ENCODE measurements around the gene NR5A2. TPM values are rescaled to one million over a fixed set of nuclear protein-coding genes. Genes with fewer than 3 reads are reported as not detected.
A peak's percentile ranks its signal among the peaks of the same experiment; 100 is the strongest.

NR5A2 gene
- total and polyA plus RNA-seq, 10 of the 15 experiments (the other 5 are each of a cell fraction or from before 2014, with no cell fraction given): 0.02 to 0.60 (median 0.15) TPM; not detected in 1

- TF ChIP-seq MXI1 (IDR thresholded peaks at IDR 0.05; ENCODE audit: low read depth, low read length) (no peak), ETV6 (conservative IDR thresholded peaks at IDR 0.05 in 1 of 2, IDR thresholded peaks at IDR 0.05 in 1 of 2; ENCODE audit: borderline replicate concordance in 1 of 2, low read depth in 1 of 2) (no peak), ZSCAN29 (IDR thresholded peaks at IDR 0.05) (no peak), HDGF (IDR thresholded peaks at IDR 0.05) (no peak), NBN (IDR thresholded peaks at IDR 0.05) (no peak), SMAD1 (IDR thresholded peaks at IDR 0.05; ENCODE audit: low read depth, partially characterized antibody) (peak; percentile 48), MEF2B (IDR thresholded peaks at IDR 0.05; ENCODE audit: partially characterized antibody, poor library complexity, severe bottlenecking) (peak; percentile 30), TARDBP (IDR thresholded peaks at IDR 0.05; ENCODE audit: borderline replicate concordance) (no peak)
Observed at GRCh38 chr1:200118779-200119505, 91.4 kb downstream of the NR5A2 start (continued).

DNA sequence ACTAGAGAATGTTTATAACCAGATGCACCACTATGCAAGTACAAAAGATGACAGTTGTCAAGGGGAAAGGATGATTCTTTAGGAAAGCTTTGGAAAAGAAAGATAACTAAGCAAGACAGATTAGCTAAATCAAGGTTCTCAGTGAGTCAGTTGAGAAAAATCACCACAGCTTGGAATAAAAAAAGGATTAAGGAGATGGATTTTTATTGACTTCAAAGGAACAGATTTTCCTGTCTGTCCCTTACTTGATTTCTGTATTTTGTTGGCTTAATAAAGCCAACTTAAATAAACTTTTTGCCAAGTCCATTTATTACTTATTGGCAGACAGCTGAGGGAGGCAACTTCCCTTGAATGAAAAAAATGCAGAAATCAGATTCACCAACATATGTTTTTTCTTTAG is 93.9 kb downstream of the NR5A2 start:
- DNase-seq (ENCODE audit: low read depth, low spot score): no peak
- no peaks in the 10 kb centered on the region for H3K4me1 ChIP-seq (ENCODE audit: control insufficient read depth, insufficient read depth, low read length)
- in situ Hi-C loops (cut with MboI): no loop called here
- no peaks in the 10 kb centered on the region for H3K79me2 ChIP-seq (ENCODE audit: control insufficient read depth, insufficient read depth, low read length)
- H3K4me3 ChIP-seq: no peak overlapping the region
- no TSS peak for BruUV-seq (replicated peaks)
- H3K27ac ChIP-seq (ENCODE audit: control insufficient read depth, insufficient read depth): no peak overlapping the region
- intact Hi-C loops (cut with micrococcal nuclease; ENCODE audit: unreplicated experiment): no loop called here
- H3K27me3 ChIP-seq (replicated peaks in 1 of 2; ENCODE audit: control insufficient read depth in 2 of 2, insufficient read depth in 2 of 2, low read length in 1 of 2): no peaks in the 10 kb centered on the region; a peak in 1 of 4 replicates
- ChIA-PET RAD21 (ENCODE audit: unreplicated experiment) (interaction anchor here (0.7 kb wide), 1 partner anchor 86 kb away, joined by 3 read pairs; no protein-coding TSS in a partner anchor), CTCF (interaction anchor here (0.8 to 1.5 kb wide), 2 partner anchors 19 to 28 kb away, joined by 3 read pairs; no protein-coding TSS in a partner anchor), SMC1A (ENCODE audit: uncharacterized antibody, unreplicated experiment) (interaction anchor here (0.6 to 8.7 kb wide), 5 partner anchors 9 to 230 kb away, joined by 3 to 89 read pairs (median 4); no protein-coding TSS in a partner anchor), POLR2A (no interaction called here)
- H4K20me1 ChIP-seq (ENCODE audit: control insufficient read depth, insufficient read depth): no peaks in the 10 kb centered on the region
- H2AFZ ChIP-seq (ENCODE audit: control insufficient read depth, low read depth, low read length): no peak overlapping the region
- H3K36me3 ChIP-seq (ENCODE audit: control insufficient read depth in 2 of 2, insufficient read depth in 2 of 2, low read length in 1 of 2): no peaks in the 10 kb centered on the region
- no peak overlapping the region for H3K4me2 ChIP-seq (ENCODE audit: control insufficient read depth, insufficient read depth)
- FAIRE-seq: no peak
- no peaks in the 10 kb centered on the region for H3K9me3 ChIP-seq (replicated peaks; ENCODE audit: control insufficient read depth, insufficient read depth, low read length)
- ATAC-seq: no peak
- H3K9ac ChIP-seq (ENCODE audit: control insufficient read depth, insufficient read depth, low read length): no peak overlapping the region
- no peak for TF ChIP-seq RELA (IDR thresholded peaks at IDR 0.05; ENCODE audit: borderline replicate concordance, partially characterized antibody)
- TF ChIP-seq CEBPB (IDR thresholded peaks at IDR 0.05; ENCODE audit: borderline replicate concordance in 1 of 2, low read depth in 2 of 2, low read length in 2 of 2): no peak
- no peak for TF ChIP-seq ZBTB40 (IDR thresholded peaks at IDR 0.05; ENCODE audit: borderline replicate concordance)
- no peak for TF ChIP-seq SMAD1 (IDR thresholded peaks at IDR 0.05; ENCODE audit: low read depth, partially characterized antibody)
- TF ChIP-seq KLF5 (IDR thresholded peaks at IDR 0.05; ENCODE audit: partially characterized antibody): no peak
- no peak for TF ChIP-seq USF1 (IDR thresholded peaks at IDR 0.05; ENCODE audit: borderline replicate concordance, extremely low read length, insufficient read depth, low read depth, low read length)
- TF ChIP-seq, protein P1, sequence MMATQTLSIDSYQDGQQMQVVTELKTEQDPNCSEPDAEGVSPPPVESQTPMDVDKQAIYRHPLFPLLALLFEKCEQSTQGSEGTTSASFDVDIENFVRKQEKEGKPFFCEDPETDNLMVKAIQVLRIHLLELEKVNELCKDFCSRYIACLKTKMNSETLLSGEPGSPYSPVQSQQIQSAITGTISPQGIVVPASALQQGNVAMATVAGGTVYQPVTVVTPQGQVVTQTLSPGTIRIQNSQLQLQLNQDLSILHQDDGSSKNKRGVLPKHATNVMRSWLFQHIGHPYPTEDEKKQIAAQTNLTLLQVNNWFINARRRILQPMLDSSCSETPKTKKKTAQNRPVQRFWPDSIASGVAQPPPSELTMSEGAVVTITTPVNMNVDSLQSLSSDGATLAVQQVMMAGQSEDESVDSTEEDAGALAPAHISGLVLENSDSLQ (IDR thresholded peaks at IDR 0.05): no peak
- no peak for TF ChIP-seq SREBF2 (IDR thresholded peaks at IDR 0.05; ENCODE audit: low read length)
- no peak for TF ChIP-seq JUND (IDR thresholded peaks at IDR 0.05; ENCODE audit: low read depth, low read length)

All from GM12878 (cell line).